Measurements from ENCODE around the gene NLRP1.

NLRP1 gene

GRCh38 chr17:5516060-5516792 lies 68.1 kb downstream of the NLRP1 start:
- DNase-seq (ENCODE audit: low read depth in 3 of 3) = no peak

GRCh38 chr17:5514976-5515375 lies 69.3 kb downstream of the NLRP1 start:
- no peak for DNase-seq (ENCODE audit: low read depth in 3 of 3)

GRCh38 chr17:5513628-5514027 lies 70.7 kb downstream of the NLRP1 start:
- DNase-seq (ENCODE audit: low read depth in 3 of 3) = no peak

- no peak for DNase-seq (ENCODE audit: low read depth in 3 of 3)
Observed at GRCh38 chr17:5511401-5512225, 72.7 kb downstream of the NLRP1 start.

GRCh38 chr17:5510771-5511170 lies 73.5 kb downstream of the NLRP1 start:
- no peak for DNase-seq (ENCODE audit: low read depth in 3 of 3)

GRCh38 chr17:5509482-5509881 lies 74.8 kb downstream of the NLRP1 start:
- DNase-seq (ENCODE audit: low read depth in 3 of 3) = no peak

- no peak for DNase-seq (ENCODE audit: low read depth in 3 of 3)
Observed at GRCh38 chr17:5508810-5509209, 75.5 kb downstream of the NLRP1 start.

- no peak for DNase-seq (ENCODE audit: low read depth in 3 of 3)
Observed at GRCh38 chr17:5506307-5506706, 78.0 kb downstream of the NLRP1 start.

GRCh38 chr17:5502552-5502951 lies 81.8 kb downstream of the NLRP1 start:
- no peak for DNase-seq (ENCODE audit: low read depth in 3 of 3)

GRCh38 chr17:5501685-5502084 lies 82.6 kb downstream of the NLRP1 start:
- DNase-seq (ENCODE audit: low read depth in 3 of 3) = no peak

GRCh38 chr17:5500589-5501391 lies 83.5 kb downstream of the NLRP1 start:
- DNase-seq (ENCODE audit: low read depth in 3 of 3) = peak; percentile 41 to 49 (median 42)

GRCh38 chr17:5500247-5500588 lies 84.1 kb downstream of the NLRP1 start:
- no peak for DNase-seq (ENCODE audit: low read depth in 3 of 3)

GRCh38 chr17:5499476-5500231 lies 84.7 kb downstream of the NLRP1 start:
- no peak for DNase-seq (ENCODE audit: low read depth in 3 of 3)

GRCh38 chr17:5492970-5493369 lies 91.3 kb downstream of the NLRP1 start:
- no peak for DNase-seq (ENCODE audit: low read depth in 3 of 3)

GRCh38 chr17:5488752-5489151 lies 95.6 kb downstream of the NLRP1 start:
- no peak for DNase-seq (ENCODE audit: low read depth in 3 of 3)

- peak; percentile 85 to 97 (median 94) for DNase-seq (ENCODE audit: low read depth in 3 of 3)
Observed at GRCh38 chr17:5486206-5487124, 97.8 kb downstream of the NLRP1 start, which contains the start of gene MIS12. MIS12 (plus strand) TSS chr17:5486566; CDS start chr17:5488863, 2,297 bp downstream.

GRCh38 chr17:5485270-5486205 lies 98.8 kb downstream of the NLRP1 start, which contains the start of gene DERL2:
DERL2 (minus strand) TSS chr17:5486178; CDS start chr17:5486161, 17 bp downstream.
- no peak for DNase-seq (ENCODE audit: low read depth in 3 of 3)

- no peak for DNase-seq (ENCODE audit: low read depth in 3 of 3)
Observed at GRCh38 chr17:5481451-5481850, 102.9 kb downstream of the NLRP1 start.

- no peak for DNase-seq (ENCODE audit: low read depth in 3 of 3)
Observed at GRCh38 chr17:5480962-5481361, 103.3 kb downstream of the NLRP1 start.
